GM18499 (cell line): ENCODE measurements around the gene MYRFL.
"Not testable (repeated sequence)": the region's sequence is repeated elsewhere in the genome, so short reads cannot be mapped to it uniquely, and the experiment has no call there.

ENCODE experiments used
- ATAC-seq: cut with Tn5 transposase; IDR thresholded peaks from one replicate; pipeline ENCODE4 v1.9.1; 2021; ENCODE audit warnings: moderate number of reproducible peaks; ENCODE audit not compliant: insufficient read depth, unreplicated experiment

Gene MYRFL

DNA sequence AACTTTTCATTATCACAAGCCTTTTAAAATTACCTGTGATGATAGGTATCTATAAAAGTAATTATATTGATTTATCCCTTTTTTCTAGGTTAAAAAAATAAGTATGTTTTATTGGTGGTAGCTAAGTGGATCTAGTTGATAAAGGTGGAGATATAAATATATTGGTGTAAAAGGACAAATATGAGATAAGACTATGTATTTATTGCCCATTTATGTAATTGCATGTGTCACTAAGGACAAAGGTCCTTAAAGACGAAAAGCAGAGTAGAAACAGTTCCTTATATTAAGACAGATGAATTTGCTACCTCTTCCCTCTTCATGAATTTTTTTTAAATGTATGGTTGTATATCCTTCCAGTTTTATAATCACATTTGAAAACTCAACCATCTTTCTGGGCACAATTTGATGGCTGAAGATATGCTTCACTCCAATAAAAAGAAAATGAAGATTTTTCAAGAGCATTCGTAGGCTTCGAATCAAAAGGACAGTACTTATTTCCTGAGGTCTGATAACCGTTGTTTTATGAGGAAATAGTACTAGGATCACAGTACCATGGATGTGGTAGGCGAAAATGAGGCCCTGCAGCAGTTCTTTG, at the start of gene MYRFL:
Gene MYRFL (plus strand): TSS at position 262 of the 595 bp plus-strand sequence. CDS start 291 bp downstream, at position 553.
- no peak for ATAC-seq

DNA sequence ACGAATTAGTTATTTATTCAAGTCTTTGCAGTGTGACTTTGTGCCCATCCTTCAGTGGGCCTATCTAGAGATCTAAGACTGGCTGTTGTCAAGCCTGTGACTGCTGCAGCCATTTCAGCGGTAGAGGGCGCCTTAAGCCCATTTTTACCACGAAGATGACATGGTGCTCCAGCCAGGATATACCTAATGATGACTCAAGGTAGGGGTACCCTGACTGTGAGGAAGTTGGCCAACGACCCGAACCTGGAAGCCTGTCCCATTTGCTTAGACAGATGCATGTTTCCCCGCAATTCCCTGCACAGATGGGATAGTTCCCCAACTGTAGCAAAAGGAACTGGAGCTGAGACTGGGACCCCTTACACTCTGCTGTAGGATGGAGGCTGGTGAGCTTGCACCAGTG, 45.1 kb upstream of the MYRFL start:
- ATAC-seq: no peak

DNA sequence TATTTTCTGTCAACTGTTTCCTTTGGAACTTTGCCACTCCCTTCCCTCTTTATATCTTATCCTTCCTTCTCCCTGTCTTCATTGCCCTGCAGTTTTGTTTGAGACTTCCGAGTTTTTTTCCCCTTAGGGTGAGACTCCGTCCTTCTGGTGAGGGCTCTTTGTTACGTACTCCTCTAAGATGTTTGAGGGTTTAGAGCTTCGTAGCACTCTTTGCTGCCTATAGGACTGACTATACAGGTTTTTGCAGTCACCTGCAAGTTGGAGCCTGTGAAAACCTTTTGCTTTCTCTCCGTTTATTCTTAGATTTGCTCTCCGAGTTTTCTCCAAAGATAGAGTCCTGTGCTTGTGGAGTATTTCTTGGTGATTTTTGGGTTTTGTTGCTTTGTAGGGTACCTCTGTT, 41.7 kb upstream of the MYRFL start:
- ATAC-seq: no peak

DNA sequence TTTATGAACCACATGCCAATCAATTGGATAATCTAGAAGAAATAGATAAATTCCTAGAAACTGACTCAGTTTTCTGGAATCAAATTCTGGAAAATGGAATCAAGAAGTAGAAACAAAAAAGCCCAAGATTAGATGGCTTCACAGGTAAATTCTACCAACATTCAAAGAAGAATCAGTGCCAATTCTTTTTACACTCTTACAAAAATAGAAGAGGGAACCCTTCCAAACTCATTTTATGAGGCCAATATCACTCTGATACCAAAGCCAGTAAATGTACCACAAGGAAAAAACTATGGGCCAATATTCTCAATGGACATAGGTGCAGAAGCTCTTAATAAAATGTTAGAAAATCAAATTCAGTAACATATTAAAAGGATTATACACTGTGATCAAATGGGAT, 35.7 kb upstream of the MYRFL start:
- ATAC-seq: no peak

DNA sequence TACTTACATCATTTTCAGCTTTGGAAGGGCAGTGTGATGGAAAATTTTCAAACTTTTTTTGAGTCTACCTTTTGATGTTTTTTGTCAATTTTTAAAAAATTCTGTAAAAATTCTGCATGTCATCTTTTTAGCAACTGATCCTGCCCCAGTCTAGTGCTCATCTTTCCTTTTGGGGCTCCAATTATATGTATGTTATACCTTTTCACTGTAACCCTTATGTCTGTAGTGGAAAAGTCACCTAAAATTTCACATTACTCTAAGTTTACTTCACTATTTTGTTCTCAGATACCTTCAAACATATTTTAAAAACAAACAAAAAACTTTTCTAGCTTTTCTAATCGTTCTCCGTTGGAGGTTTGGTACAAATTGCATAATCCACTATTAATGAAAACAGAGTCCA, 32.5 kb upstream of the MYRFL start:
- no peak for ATAC-seq

DNA sequence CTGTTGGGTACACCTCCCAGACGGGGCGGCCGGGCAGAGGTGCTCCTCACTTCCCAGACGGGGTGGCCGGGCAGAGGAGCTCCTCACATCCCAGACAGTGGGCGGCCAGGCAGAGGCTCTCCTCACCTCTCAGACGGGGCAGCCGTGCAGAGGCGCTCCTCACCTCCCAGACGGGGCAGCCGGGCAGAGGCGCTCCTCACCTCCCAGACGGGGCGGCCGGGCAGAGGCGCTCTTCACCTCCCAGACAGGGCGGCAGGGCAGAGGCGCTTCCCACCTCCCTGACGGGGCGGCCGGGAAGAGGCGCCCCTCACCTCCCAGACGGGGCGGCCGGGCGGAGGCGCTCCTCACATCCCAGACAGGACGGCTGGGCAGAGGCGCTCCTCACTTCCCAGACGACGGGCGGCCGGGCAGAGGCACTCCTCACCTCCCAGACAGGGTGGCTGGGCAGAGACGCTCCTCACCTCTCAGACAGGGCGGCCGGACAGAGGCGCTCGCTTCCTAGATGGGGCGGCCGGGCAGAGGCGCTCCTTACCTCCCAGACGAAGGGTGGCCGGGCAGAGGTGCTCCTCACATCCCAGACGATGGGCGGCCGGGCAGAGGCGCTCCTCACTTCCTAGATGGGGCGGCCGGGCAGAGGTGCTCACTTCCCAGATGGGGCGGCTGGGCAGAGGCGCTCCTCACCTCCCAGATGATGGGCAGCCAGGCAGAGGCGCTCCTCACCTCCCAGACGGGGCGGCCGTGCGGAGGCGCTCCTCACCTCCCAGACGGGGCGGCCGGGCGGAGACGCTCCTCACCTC, 17.7 kb upstream of the MYRFL start:
- ATAC-seq: not testable (repeated sequence)

DNA sequence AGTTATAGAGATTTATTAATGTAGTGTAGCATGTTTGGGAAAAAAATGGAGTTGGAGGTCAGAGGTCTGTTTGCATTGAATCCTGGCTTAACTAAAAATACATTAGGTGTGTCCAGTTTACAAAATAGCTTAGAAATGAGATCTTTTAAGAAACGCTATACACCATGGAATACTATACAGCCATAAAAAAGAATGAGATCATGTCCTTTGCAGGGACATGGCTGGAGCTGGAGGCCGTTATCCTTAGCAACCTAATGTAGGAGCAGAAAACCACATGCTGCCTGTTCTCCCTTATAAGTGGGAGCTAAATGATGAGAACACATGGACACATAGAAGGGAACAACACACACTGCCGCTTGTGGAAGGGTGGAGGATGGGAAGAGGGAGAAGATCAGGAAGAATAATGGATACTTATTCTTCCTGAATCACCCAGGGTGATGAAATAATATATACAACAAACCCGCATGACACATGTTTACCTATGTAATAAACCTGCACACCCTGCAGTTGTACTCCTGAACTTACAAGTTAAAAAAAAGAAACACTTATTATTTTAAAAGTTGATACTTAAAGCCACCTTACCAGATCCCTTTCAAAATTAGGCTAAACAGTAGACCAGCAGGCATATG, 14.0 kb upstream of the MYRFL start:
- ATAC-seq: no peak

DNA sequence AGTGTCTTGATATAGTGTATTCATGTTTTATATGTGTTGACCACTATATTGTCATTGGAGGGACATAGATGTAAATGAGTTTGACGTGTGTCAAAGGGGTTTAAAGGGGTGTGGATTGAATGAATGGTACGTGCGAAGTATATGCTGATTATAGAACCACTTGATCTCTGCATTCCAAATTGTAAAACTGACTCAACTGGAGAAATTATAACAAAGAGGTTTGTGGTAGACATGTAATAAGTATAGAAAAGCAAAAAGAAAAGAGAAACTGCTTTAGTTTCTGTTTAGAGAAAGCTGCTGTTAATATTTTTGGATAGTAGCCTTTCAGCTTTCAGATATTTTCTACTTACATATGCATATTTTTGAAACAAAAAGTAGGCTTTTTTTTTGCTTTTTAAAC, 8.9 kb upstream of the MYRFL start:
- peak; percentile 59 for ATAC-seq

DNA sequence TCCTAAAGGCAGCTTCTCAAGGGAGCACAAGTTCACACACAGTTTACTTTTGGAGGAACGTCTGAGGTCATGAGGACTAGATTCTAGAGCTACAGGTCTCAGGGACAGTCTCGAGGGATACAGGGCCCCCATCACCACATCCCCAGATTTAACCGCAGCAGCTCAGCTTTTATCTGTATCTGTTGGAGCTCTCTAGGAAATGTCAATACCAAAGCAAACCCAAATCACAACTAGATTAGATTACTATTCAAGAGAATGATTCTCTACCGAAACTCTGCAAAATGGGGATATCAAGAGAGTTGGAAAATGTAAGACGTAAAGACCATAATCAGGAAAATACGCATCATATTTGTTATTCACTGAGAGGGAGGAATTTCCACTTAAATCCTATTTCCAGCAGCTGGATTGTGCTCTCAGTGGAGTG, 4.0 kb upstream of the MYRFL start:
- no peak for ATAC-seq

DNA sequence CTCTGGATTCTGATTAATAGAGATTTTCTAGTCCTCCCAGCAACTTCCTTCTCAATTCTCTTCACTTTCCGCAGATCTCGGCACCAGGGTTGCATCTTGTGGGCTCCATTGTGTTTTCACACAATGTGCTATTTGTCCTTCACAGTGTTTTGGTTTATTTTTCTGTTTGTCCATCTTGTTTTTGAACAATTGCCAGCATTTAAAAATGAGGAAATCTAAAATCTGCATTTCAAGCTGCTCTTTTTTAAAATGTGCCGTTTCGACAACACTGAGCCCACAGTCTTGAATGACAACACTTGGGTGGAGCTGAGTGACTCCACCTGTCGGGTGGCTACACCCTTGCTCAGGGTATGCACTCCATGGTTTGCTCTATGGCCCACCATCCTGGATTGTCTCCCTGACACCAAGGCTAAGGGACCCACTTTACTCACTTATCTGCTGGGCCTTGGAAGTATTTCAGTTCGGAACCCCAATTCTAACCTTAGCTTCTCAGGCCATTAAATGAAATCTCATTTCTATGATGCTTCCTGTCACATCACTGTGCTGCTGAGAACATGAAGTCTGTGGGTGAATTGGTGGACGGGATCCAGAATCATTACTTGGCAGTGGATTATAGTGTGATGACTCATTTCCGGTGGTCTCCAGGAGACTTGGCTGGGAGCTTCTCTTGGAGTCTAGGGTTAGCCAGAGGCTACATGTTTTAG, 3.4 kb upstream of the MYRFL start:
- ATAC-seq: no peak

DNA sequence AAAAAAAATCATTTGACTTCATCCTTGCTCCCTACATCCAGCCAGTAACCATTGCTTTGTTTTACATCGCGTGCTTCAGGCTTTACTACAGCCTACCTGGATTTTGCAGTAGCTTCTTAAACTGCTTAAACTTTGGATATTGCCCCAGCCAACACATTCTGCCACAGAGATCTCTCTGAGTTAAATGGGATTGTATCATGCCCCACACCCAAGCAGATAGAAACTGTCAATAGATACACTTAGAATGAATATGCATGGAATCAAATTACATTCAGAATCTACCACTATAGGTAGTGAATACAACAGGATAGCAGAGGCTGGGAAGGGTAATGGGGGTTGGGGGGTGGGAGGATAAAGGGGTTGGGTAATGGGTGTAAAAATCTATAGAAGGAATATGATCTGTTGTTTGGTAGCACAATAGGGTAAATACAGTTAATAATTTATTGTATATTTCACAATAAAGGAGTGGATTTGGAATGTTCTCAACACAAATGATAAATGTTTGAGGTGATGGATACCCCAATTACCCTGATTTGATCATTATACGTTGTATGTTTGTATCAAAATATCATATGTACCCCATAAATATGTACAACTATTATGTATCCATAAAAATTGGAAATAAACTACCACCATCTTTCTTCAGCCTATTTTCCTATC, 2.7 kb upstream of the MYRFL start:
- no peak for ATAC-seq

DNA sequence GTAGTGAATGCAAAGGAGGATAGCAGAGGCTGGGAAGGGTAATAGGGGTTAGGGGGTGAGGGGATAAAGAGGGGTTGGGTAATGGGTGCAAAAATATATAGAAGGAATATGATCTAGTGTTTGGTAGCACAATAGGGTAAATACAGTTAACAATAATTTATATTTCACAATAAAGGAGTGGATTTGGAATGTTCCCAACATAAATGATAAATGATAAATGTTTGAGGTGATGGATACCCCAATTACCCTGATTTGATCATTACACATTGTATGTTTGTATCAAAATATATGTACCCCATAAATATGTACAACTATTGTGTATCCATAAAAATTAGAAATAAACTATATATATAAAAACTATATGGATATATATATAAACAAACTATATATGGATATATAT, 999 bp upstream of the MYRFL start:
- no peak for ATAC-seq

DNA sequence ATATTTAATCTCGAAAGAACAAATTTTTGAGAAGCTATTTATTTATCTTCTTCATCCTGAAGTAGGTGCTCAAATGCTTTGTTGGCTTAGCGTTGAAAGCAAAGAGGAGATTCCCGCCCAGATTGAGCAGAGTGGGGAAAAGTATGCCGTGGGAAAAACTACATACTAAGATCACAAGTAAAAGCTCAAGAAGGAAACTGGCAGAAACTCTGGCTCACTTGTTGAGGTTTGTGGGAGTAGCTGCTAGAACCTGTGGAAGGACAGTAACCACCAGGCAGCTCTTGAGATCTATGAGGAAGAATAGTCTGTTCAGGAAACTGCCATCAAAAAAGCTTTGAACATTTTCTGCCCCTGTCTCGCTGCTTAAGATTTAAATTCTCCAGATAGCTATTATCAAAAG, 3.9 kb downstream of the MYRFL start:
- ATAC-seq: no peak

DNA sequence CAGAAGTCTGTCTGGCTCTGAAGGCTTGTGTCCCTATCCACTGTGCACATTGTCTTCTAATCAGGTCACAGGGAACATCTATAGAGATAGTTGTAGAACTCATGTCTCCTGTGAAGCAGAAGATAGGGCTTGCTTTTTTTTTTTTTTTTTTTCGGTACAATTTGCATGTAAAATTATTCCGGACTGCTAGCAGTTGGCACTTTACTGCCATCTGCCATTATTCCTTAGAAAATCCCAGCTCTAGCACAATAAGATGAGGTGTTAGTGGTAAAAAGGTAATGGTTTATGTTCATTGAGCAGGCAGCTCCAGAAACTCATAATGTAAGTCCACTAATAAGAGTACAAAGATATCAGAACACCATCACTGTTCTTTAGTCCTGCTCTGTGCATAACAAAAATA, 8.7 kb downstream of the MYRFL start:
- no peak for ATAC-seq

DNA sequence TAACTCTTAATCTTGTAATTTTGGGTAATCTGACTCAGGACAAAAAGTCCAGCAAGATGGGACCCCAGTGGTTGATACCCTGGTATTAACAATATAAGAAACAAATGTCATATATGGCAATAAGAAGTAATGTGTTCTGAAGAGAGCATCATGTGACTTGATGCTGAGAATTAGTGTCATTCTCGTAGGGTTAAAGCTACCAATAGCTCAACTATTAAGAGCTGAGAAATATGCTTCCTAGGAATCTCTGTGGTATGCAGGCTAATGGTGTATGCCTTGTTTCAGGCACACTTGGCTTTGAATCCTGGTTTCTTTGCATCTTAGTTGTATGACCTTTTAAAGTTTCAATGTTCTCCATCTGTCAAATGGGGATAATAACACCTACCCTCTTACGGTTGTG, 9.1 kb downstream of the MYRFL start:
- ATAC-seq: no peak

DNA sequence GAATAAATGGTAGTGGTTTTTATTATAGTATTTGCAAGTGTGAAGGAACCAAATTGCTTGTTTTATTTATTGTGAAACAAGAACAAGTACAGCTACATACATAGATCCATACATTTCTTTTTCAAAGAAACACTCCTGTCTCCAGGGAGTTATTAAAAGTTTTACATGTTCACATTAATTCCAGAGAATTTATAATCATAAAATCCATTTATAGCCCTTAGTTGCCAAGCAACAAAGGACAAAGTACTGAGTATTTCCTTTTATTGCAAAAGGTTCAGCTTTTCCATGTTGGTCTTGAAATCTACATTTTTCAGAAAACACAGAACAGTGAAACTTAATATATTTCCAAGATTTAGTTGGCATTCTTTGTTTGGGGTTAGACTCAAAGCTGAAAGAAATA, 9.5 kb downstream of the MYRFL start:
- no peak for ATAC-seq

DNA sequence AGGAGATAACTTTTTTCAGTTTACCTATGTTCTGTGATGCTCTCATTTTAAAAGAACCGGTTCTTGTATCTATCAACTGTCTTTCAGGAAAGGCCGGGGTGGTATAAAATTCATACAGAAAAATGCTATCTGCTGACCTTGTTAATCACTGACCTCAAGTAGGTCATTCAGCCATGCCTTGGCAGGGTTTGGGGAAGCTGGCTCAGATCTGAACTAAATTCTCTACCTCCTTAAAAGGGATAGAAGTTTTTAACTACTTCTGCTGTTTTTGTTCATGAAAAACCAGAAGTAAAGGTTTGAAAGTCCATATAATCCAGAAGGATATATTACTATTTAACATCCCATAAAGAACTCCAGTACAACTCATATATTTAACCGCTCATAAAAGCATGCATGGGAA, 10.1 kb downstream of the MYRFL start:
- no peak for ATAC-seq

DNA sequence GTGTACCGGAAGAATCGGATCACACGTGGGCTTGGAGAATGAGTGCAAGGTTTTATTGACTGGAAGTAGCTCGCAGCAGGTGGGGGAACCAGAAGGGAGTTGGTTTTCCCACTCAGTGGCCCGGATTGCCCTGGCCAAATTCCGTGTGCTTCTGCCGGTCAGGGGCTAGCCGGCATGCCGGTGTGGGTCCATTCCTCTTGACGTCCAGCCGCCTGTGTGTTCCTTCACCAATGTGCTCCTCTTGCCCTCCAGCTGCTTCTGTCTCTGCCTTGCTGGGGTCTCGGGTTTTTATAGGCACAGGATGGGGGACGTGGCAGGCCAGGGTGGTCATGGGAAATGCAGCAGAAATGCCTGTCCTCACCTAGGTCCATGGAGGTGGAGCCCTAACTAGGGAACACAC, 11.0 kb downstream of the MYRFL start:
- no peak for ATAC-seq

DNA sequence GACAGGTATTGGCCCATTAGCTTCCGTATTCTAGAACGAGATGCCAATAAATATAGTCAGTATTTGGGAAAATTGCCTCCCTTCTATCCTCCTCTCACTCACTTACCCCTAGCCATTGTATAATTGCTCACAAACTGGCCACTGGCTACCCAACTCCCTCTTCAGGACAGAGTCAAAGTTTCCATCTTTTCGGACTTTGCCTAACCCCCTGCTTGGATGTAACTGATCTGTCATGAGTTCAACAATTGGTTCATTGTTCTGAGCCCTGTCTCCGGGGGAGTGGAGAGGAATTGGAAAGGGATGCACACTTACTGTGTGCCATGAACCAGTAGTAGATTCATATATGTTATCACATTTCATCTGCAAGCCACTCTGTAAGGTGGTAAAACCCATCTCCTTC, 12.2 kb downstream of the MYRFL start:
- ATAC-seq: no peak

DNA sequence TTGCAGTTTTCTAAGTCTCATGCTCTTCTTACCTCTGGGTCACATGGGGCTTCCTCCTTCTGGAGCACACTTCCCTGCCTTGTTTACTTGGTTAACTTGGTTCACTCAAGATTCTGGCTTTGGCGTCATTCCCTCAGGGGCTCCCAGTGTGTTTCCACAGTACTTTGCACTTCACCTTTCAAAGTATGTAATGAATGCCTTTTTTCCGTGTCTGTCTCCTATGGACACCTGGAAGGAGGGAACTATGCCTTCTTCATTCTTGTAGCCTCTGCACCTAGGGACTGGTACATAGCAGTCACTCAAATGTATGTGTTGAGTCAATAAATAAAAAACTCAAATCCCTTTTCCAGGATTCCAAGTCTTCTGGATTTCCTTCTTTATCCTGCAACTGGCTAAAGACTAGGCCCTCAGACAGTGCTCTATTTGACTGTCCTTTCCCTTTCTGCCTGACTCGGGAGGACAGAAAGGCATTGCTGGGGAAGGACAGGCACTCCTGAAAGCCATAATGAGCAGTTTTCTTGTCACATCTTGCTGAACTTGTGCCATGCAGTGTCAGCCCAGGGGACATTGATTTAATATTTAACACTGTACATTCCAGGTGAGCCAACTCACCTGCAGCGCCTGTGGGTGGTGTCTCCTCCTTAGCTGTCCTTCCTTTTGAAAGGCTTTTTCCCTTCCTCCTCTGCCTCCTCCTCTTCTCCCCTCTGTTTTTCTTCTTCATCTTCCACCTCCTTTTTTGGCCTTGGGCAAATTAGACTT, 12.8 kb downstream of the MYRFL start:
- no peak for ATAC-seq
